Left hindlimb (tissue), 1 donor: ENCODE results near the gene EFCAB12.
A peak's percentile ranks its signal among the peaks of the same experiment; 100 is the strongest.
"Not testable (repeated sequence)": the region's sequence is repeated elsewhere in the genome, so short reads cannot be mapped to it uniquely, and the experiment has no call there.

Experiments used
- DNase-seq: peaks from one replicate; pipeline ENCODE4 v3.0.0-alpha.2; 2018

The EFCAB12 gene

GRCh38 chr3:129418041-129418973 lies 10.1 kb downstream of the EFCAB12 start:
- peak; percentile 16 for DNase-seq

GRCh38 chr3:129417326-129417725 lies 11.1 kb downstream of the EFCAB12 start:
- DNase-seq: peak; percentile 36

- DNase-seq: peak; percentile 4
Observed at GRCh38 chr3:129416415-129416814, 12.0 kb downstream of the EFCAB12 start.

- DNase-seq: no peak
Observed at GRCh38 chr3:129415830-129416229, 12.6 kb downstream of the EFCAB12 start.

GRCh38 chr3:129415378-129415777 lies 13.1 kb downstream of the EFCAB12 start:
- DNase-seq: no peak

- DNase-seq: no peak
Observed at GRCh38 chr3:129413687-129414506, 14.5 kb downstream of the EFCAB12 start.

- DNase-seq: not testable (repeated sequence)
Observed at GRCh38 chr3:129413238-129413637, 15.2 kb downstream of the EFCAB12 start.

GRCh38 chr3:129412542-129413198 lies 15.8 kb downstream of the EFCAB12 start:
- no peak for DNase-seq

- DNase-seq: no peak
Observed at GRCh38 chr3:129410971-129411370, 17.5 kb downstream of the EFCAB12 start.

GRCh38 chr3:129409541-129409940 lies 18.9 kb downstream of the EFCAB12 start:
- DNase-seq: no peak

- DNase-seq: no peak
Observed at GRCh38 chr3:129404610-129405009, 23.8 kb downstream of the EFCAB12 start.

- no peak for DNase-seq
Observed at GRCh38 chr3:129404130-129404529, 24.3 kb downstream of the EFCAB12 start.

GRCh38 chr3:129403450-129403849 lies 25.0 kb downstream of the EFCAB12 start:
- DNase-seq: no peak

- DNase-seq: no peak
Observed at GRCh38 chr3:129402616-129403015, 25.8 kb downstream of the EFCAB12 start.

GRCh38 chr3:129402210-129402609 lies 26.2 kb downstream of the EFCAB12 start:
- no peak for DNase-seq

- DNase-seq: no peak
Observed at GRCh38 chr3:129399895-129400357, 28.5 kb downstream of the EFCAB12 start.

- peak; percentile 84 for DNase-seq
Observed at GRCh38 chr3:129399145-129399894, 29.1 kb downstream of the EFCAB12 start.

GRCh38 chr3:129398803-129399144 lies 29.7 kb downstream of the EFCAB12 start:
- DNase-seq: no peak

GRCh38 chr3:129393760-129394564 lies 34.5 kb downstream of the EFCAB12 start:
- DNase-seq: not testable (repeated sequence)

- DNase-seq: no peak
Observed at GRCh38 chr3:129393271-129393670, 35.2 kb downstream of the EFCAB12 start.

- DNase-seq: not testable (repeated sequence)
Observed at GRCh38 chr3:129392106-129392887, 36.1 kb downstream of the EFCAB12 start.
